Transverse colon (tissue), 4 donors: Measurements from ENCODE around the gene MADD.

Source experiments
- CTCF ChIP-seq, 5 experiments: fragments of 200-600 bp in 3 of 5; fragments of 450-650 bp in 2 of 5; sonication (generic) in 3 of 5; IDR thresholded peaks; 1 replicate in 2 of 5; 2 replicates in 3 of 5; pipeline ENCODE4 v1.5.1; 2016 to 2017; ENCODE audit warnings: antibody characterized with exemption in 5 of 5, inconsistent platforms in 3 of 5, mild to moderate bottlenecking in 2 of 5, moderate library complexity in 1 of 5
- POLR2A ChIP-seq: fragments of 450-650 bp; IDR thresholded peaks from one replicate; pipeline ENCODE4 v1.6.1; 2016; ENCODE audit warnings: antibody characterized with exemption, mild to moderate bottlenecking, moderate library complexity
- POLR2AphosphoS5 ChIP-seq, 3 donors: sonication (generic); formaldehyde crosslinking; IDR thresholded peaks; one replicate each; pipeline ENCODE4 v1.6.1; 2016; ENCODE audit warnings: antibody characterized with exemption in 3 of 3

- TF ChIP-seq CTCF (IDR thresholded peaks at IDR 0.05) (no peak), POLR2A (no peak), POLR2AphosphoS5 (IDR thresholded peaks at IDR 0.05) (no peak)
Measured at GRCh38 chr11:47375020-47375419, 105.1 kb downstream of the MADD start.
